ENCODE data around the gene SQOR. TPM values are rescaled to one million over a fixed set of nuclear protein-coding genes. Genes with fewer than 3 reads are reported as not detected.
A peak's percentile ranks its signal among the peaks of the same experiment; 100 is the strongest.

SQOR gene
- total RNA-seq, 2 donors from 2014 or later, result 0.24 TPM; not detected in 1

GRCh38 chr15:45714590-45715488, 80.0 kb downstream of the SQOR start:
- H3K4me1 ChIP-seq (ENCODE audit: control insufficient read depth, insufficient read depth, low read length), result no peaks in the 10 kb centered on the region
- no peaks in the 10 kb centered on the region for H3K36me3 ChIP-seq (ENCODE audit: control insufficient read depth, insufficient read depth, low read length)
- H3K27ac ChIP-seq (ENCODE audit: low read depth, low read length), result no peak overlapping the region
- H3K4me3 ChIP-seq (ENCODE audit: low read length), result no peak overlapping the region
- Mint-ChIP-seq H3K9me3 (no peaks in the 10 kb centered on the region), H3K36me3 (ENCODE audit: low read depth) (no peaks in the 10 kb centered on the region), H3K4me1 (peaks cover 12% of the 10 kb centered on the region), H3K27ac (no peak overlapping the region), H3K4me3 (no peak overlapping the region), H3K27me3 (ENCODE audit: insufficient read depth) (peaks cover 57% of the 10 kb centered on the region)
- no peak overlapping the region for H3K9ac ChIP-seq (ENCODE audit: extremely low read depth, low read length, poor library complexity, severe bottlenecking)
- no peaks in the 10 kb centered on the region for H3K9me3 ChIP-seq (ENCODE audit: control insufficient read depth, low read length)
- peak; percentile 93 for TF ChIP-seq CTCF (conservative IDR thresholded peaks at IDR 0.05)
- 33 to 45% methylated on average over 20 to 24 of the region's 24 CpGs for WGBS, 2 experiments (ENCODE audit: insufficient coverage in 1 of 2, insufficient read length in 1 of 2)
- peaks cover 86% of the 10 kb centered on the region for H3K27me3 ChIP-seq (ENCODE audit: control insufficient read depth, insufficient read depth, low read length, poor library complexity, severe bottlenecking)
- DNase-seq, result peak; percentile 91

GRCh38 chr15:45715528-45715927, 80.7 kb downstream of the SQOR start:
- no peaks in the 10 kb centered on the region for H3K4me1 ChIP-seq (ENCODE audit: control insufficient read depth, insufficient read depth, low read length)
- WGBS, 2 experiments (ENCODE audit: insufficient coverage in 1 of 2, insufficient read length in 1 of 2), result 92% methylated on average over 1 of the region's 1 CpG; no CpG with 5 or more reads in 1 of the 2 experiments
- H3K36me3 Mint-ChIP-seq (ENCODE audit: low read depth), result no peaks in the 10 kb centered on the region

GRCh38 chr15:45719490-45719889, 84.7 kb downstream of the SQOR start:
- Mint-ChIP-seq H3K4me3 (peak overlapping the region; percentile 27), H3K4me1 (peaks cover 11% of the 10 kb centered on the region), H3K27me3 (ENCODE audit: insufficient read depth) (peaks cover 80% of the 10 kb centered on the region), H3K27ac (peak overlapping the region; percentile 57), H3K9me3 (no peaks in the 10 kb centered on the region), H3K36me3 (ENCODE audit: low read depth) (no peaks in the 10 kb centered on the region)
- peak; percentile 68 for DNase-seq
- Histone ChIP-seq H3K27me3 (ENCODE audit: control insufficient read depth, insufficient read depth, low read length, poor library complexity, severe bottlenecking) (peaks cover 97% of the 10 kb centered on the region), H3K4me3 (ENCODE audit: low read length) (no peak overlapping the region), H3K4me1 (ENCODE audit: control insufficient read depth, insufficient read depth, low read length) (no peaks in the 10 kb centered on the region), H3K9ac (ENCODE audit: extremely low read depth, low read length, poor library complexity, severe bottlenecking) (no peak overlapping the region), H3K9me3 (ENCODE audit: control insufficient read depth, low read length) (no peaks in the 10 kb centered on the region), H3K27ac (ENCODE audit: low read depth, low read length) (no peak overlapping the region), H3K36me3 (ENCODE audit: control insufficient read depth, insufficient read depth, low read length) (no peaks in the 10 kb centered on the region)
- 71% methylated on average over 3 of the region's 4 CpGs; no CpG with 5 or more reads in 1 of the 2 experiments for WGBS, 2 experiments (ENCODE audit: insufficient coverage in 1 of 2, insufficient read length in 1 of 2)
- no peak for TF ChIP-seq CTCF (conservative IDR thresholded peaks at IDR 0.05)

More at GRCh38 chr15:45715528-45715927, 80.7 kb downstream of the SQOR start:
- TF ChIP-seq CTCF (conservative IDR thresholded peaks at IDR 0.05), result peak; percentile 73
- H3K9me3 ChIP-seq (ENCODE audit: control insufficient read depth, low read length), result no peaks in the 10 kb centered on the region
- Mint-ChIP-seq H3K27ac (no peak overlapping the region), H3K9me3 (no peaks in the 10 kb centered on the region), H3K4me1 (peaks cover 10% of the 10 kb centered on the region), H3K27me3 (ENCODE audit: insufficient read depth) (peaks cover 62% of the 10 kb centered on the region), H3K4me3 (no peak overlapping the region)
- H3K4me3 ChIP-seq (ENCODE audit: low read length), result no peak overlapping the region
- H3K27me3 ChIP-seq (ENCODE audit: control insufficient read depth, insufficient read depth, low read length, poor library complexity, severe bottlenecking), result peaks cover 89% of the 10 kb centered on the region
- DNase-seq, result no peak
- H3K27ac ChIP-seq (ENCODE audit: low read depth, low read length), result no peak overlapping the region
- no peak overlapping the region for H3K9ac ChIP-seq (ENCODE audit: extremely low read depth, low read length, poor library complexity, severe bottlenecking)
- H3K36me3 ChIP-seq (ENCODE audit: control insufficient read depth, insufficient read depth, low read length), result no peaks in the 10 kb centered on the region

Data from endodermal cell (in vitro differentiated cells).